Sciatic nerve (tissue), 2 donors: ENCODE measurements around the gene PAQR4. TPM values are rescaled to one million over a fixed set of nuclear protein-coding genes. Genes with fewer than 3 reads are reported as not detected.

Experiments used
- ATAC-seq: fragments of 200-7000 bp; cut with Tn5 transposase; one replicate; pipeline ENCODE4 v1.9.1; 2020; ENCODE audit warnings: mild to moderate bottlenecking, moderate library complexity
- DNase-seq: peaks from one replicate; pipeline ENCODE4 v3.0.0-alpha.2; 2020; ENCODE audit warnings: low spot score
- intact Hi-C: fragments of 100-400 bp; cut with DNase I; formaldehyde crosslinking; loops from one replicate; pipeline ENCODE4 v1.14.2; 2022
- total RNA-seq: library from RNA; stranded (reverse); fragmentation: NEBNext Ultra II Directional; extraction: Animal tissue kit (Norgen Biotek cat#: 25700); gene quantifications from one replicate; pipeline ENCODE4 v1.2.1, GENCODE V29; 2021
- donor health status: DM: no; HTN: no; CAD: no.
- donor health status: DM: no; HTN: no; CAD: no.

The PAQR4 gene
- total RNA-seq, 1 donor from 2014 or later, result 6.6 TPM

- intact Hi-C loops, result no loop called here
- ATAC-seq, result no peak
These were observed 6.6 kb upstream of the PAQR4 start for GRCh38 chr16:2962334-2963073.

GRCh38 chr16:2963074-2963722 lies 6.0 kb upstream of the PAQR4 start:
- intact Hi-C loops, result no loop called here
- DNase-seq (no peak), ATAC-seq (no peak)

More at GRCh38 chr16:2962334-2963073, 6.6 kb upstream of the PAQR4 start:
- no peak for DNase-seq

- no peak for ATAC-seq
- DNase-seq, result no peak
- intact Hi-C loops, result no loop called here
These were observed 5.2 kb upstream of the PAQR4 start, which contains the start of gene KREMEN2 for GRCh38 chr16:2963723-2964474. TSS of gene KREMEN2 (plus strand) at chr16:2964275. CDS start at chr16:2964521, 246 bp downstream.

GRCh38 chr16:2964475-2965336 lies 4.4 kb upstream of the PAQR4 start:
- intact Hi-C loops, result no loop called here
- DNase-seq (no peak), ATAC-seq (no peak)

- ATAC-seq (no peak), DNase-seq (no peak)
- intact Hi-C loops, result no loop called here
These were observed 2.9 kb upstream of the PAQR4 start for GRCh38 chr16:2966043-2966807.

- ATAC-seq, result no peak
- no peak for DNase-seq
- intact Hi-C loops, result no loop called here
These were observed 2.3 kb upstream of the PAQR4 start for GRCh38 chr16:2966808-2967191.

GRCh38 chr16:2967211-2967631 lies 1.9 kb upstream of the PAQR4 start:
- intact Hi-C loops, result no loop called here
- DNase-seq, result no peak
- no peak for ATAC-seq

GRCh38 chr16:2967721-2968161 lies 1.4 kb upstream of the PAQR4 start:
- intact Hi-C loops, result no loop called here
- ATAC-seq, result no peak
- no peak for DNase-seq

- DNase-seq (no peak), ATAC-seq (no peak)
- intact Hi-C loops, result no loop called here
These were observed 795 bp upstream of the PAQR4 start for GRCh38 chr16:2968368-2968737.

GRCh38 chr16:2969545-2970521 lies 685 bp downstream of the PAQR4 start:
- intact Hi-C loops, result no loop called here
- DNase-seq, result peak; percentile 81
- peak; percentile 33 for ATAC-seq

- no peak for DNase-seq
- intact Hi-C loops, result no loop called here
- no peak for ATAC-seq
These were observed 1.4 kb downstream of the PAQR4 start for GRCh38 chr16:2970563-2970962.

GRCh38 chr16:2971134-2971984 lies 2.2 kb downstream of the PAQR4 start:
- ATAC-seq, result no peak
- intact Hi-C loops, result no loop called here
- DNase-seq, result no peak

- ATAC-seq, result no peak
These were observed 3.0 kb downstream of the PAQR4 start for GRCh38 chr16:2971985-2972784.

GRCh38 chr16:2973093-2973492 lies 3.9 kb downstream of the PAQR4 start:
- DNase-seq, result no peak
- ATAC-seq, result no peak
- intact Hi-C loops, result no loop called here

More at GRCh38 chr16:2971985-2972784, 3.0 kb downstream of the PAQR4 start:
- intact Hi-C loops, result no loop called here
- DNase-seq, result no peak

- intact Hi-C loops, result no loop called here
- ATAC-seq (no peak), DNase-seq (no peak)
These were observed 4.6 kb downstream of the PAQR4 start for GRCh38 chr16:2973605-2974318.
